Neural crest cell (in vitro differentiated cells): ENCODE measurements around the gene AGPAT3. TPM values are rescaled to one million over a fixed set of nuclear protein-coding genes. Genes with fewer than 3 reads are reported as not detected.

Experiments used
- DNase-seq: peaks from one replicate; pipeline ENCODE4 v3.0.0; 2021; ENCODE audit warnings: low read depth, mixed read lengths, low spot score
- H3K27ac Mint-ChIP-seq: one replicate; pipeline ENCODE4 v1.8.0; 2021; ENCODE audit warnings: mild to moderate bottlenecking, mixed read lengths; ENCODE audit not compliant: unreplicated experiment
- H3K27me3 Mint-ChIP-seq: 2 replicates; pipeline ENCODE4 v1.8.0; 2021; ENCODE audit warnings: low read depth, mild to moderate bottlenecking, mixed read lengths
- H3K36me3 Mint-ChIP-seq: 2 replicates; pipeline ENCODE4 v1.8.0; 2021; ENCODE audit warnings: low read depth, mild to moderate bottlenecking, mixed read lengths
- H3K4me1 Mint-ChIP-seq: 2 replicates; pipeline ENCODE4 v1.8.0; 2021; ENCODE audit warnings: mixed read lengths
- H3K4me3 Mint-ChIP-seq: one replicate; pipeline ENCODE4 v1.8.0; 2021; ENCODE audit warnings: mild to moderate bottlenecking, mixed read lengths
- H3K9me3 Mint-ChIP-seq: 2 replicates; pipeline ENCODE4 v1.8.0; 2021; ENCODE audit warnings: mixed read lengths
- CTCF ChIP-seq: fragments of 200-600 bp; sonication (generic); conservative IDR thresholded peaks from 2 replicates; pipeline ENCODE4 v1.5.0; 2021; ENCODE audit warnings: antibody characterized with exemption, mild to moderate bottlenecking
- total RNA-seq: library from RNA; stranded (reverse); gene quantifications from 2 replicates; pipeline ENCODE4 v1.2.1, GENCODE V29; 2021

The AGPAT3 gene
- total RNA-seq, 1 donor from 2014 or later: 37.3 TPM

DNA sequence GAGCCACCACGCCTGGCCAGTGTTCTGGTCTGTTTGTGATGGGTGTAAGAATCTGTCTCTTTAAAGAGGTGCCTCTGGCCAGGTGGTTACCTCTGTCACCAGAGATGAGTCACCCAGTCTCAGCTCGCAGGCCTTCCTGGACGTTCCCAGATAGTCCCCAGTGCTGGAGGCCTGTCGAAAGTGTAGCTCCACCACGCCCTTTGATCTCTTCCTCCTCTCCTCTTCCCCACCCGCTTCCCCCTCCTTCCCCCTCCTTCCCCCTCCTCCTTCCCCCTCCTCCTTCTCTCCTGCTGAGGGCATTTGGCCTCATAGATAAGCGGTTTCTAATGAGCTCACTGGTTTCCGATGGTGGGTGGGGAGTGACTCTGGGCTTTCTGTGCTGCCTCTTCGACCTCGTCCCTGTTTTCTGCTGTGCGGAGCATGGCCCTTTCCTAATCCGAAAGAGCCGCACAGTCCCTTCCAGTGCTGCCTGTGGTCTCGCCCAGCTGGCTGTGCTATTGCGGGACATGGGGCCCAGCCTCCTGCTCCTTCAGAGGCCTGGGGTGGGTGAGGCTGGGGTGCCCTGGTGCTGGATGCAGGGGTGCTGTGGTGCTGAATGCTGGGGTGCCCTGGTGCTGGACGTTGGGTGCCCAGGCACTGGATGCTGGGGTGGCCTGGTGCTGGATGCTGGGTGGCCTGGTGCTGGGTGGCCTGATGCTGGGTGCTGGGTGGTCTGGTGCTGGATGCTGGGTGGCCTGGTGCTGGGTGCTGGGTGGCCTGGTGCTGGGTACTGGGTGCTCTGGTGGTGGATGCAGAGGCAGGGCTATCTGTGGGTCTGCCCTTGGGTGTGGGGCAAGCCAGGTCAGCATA, 19.2 kb downstream of the AGPAT3 start:
- Mint-ChIP-seq H3K36me3 (no peaks in the 10 kb centered on the region), H3K4me1 (peaks cover 30% of the 10 kb centered on the region), H3K4me3 (peak overlapping the region; percentile 72), H3K27me3 (no peaks in the 10 kb centered on the region), H3K27ac (peak overlapping the region; percentile 98), H3K9me3 (no peaks in the 10 kb centered on the region)
- no peak for TF ChIP-seq CTCF
- DNase-seq: no peak

GRCh38 chr21:43884861-43885417, 19.9 kb downstream of the AGPAT3 start:
- TF ChIP-seq CTCF: no peak
- no peaks in the 10 kb centered on the region for H3K27me3 Mint-ChIP-seq
- no peak for DNase-seq
- no peaks in the 10 kb centered on the region for H3K9me3 Mint-ChIP-seq
- peaks cover 2% of the 10 kb centered on the region for H3K36me3 Mint-ChIP-seq
- H3K4me1 Mint-ChIP-seq: peaks cover 33% of the 10 kb centered on the region
- peak overlapping the region; percentile 72 for H3K4me3 Mint-ChIP-seq
- peak overlapping the region; percentile 98 for H3K27ac Mint-ChIP-seq

DNA sequence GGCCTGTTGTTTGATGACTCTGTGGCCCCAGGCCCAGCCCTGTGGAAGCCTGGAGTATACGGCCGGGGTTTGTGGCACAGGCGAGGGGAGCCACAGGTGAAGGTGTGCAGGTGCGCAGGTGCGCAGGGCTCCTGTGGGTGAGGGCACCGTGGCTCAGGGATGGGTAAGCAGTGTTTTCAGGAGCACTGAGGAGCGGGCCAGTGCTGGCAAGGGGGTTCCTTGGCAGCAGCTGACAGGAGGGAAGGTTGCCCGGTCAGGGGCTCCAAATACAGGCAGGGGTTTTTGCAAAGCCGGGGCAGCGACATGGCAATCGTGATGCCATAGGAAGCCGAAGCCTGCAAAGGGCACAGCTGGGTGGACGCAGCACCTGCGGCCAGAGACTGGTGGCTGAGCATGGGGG, 20.7 kb downstream of the AGPAT3 start:
- Mint-ChIP-seq H3K9me3 (no peaks in the 10 kb centered on the region), H3K36me3 (peaks cover 3% of the 10 kb centered on the region), H3K27me3 (no peaks in the 10 kb centered on the region), H3K4me1 (peaks cover 36% of the 10 kb centered on the region), H3K27ac (no peak overlapping the region), H3K4me3 (no peak overlapping the region)
- TF ChIP-seq CTCF: no peak
- no peak for DNase-seq

GRCh38 chr21:43886565-43886964, 21.5 kb downstream of the AGPAT3 start:
- no peaks in the 10 kb centered on the region for H3K27me3 Mint-ChIP-seq
- peaks cover 36% of the 10 kb centered on the region for H3K4me1 Mint-ChIP-seq
- no peak overlapping the region for H3K4me3 Mint-ChIP-seq
- no peak for TF ChIP-seq CTCF
- no peak overlapping the region for H3K27ac Mint-ChIP-seq
- DNase-seq: no peak
- H3K36me3 Mint-ChIP-seq: peaks cover 7% of the 10 kb centered on the region
- H3K9me3 Mint-ChIP-seq: peaks cover under 1% of the 10 kb centered on the region

DNA sequence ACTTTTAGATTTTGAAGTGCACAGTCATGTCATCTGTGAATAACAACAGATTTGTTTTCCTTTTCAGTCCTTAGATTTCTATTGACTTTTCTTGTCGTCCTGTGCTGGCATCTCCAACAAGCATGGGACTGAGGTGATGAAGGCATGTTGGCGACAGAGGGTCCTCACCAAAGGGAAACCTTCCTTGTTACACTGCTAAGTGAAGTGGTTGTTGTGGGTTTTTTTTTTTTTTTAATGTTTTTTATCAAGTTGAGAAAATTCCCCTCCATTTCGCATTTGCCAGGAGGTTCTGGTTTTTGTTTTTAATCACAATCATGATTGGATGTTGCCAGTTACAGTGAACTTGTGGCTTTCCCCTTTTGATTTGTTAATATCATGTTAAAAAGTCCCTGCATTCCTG, 24.0 kb downstream of the AGPAT3 start:
- H3K4me3 Mint-ChIP-seq: no peak overlapping the region
- no peaks in the 10 kb centered on the region for H3K27me3 Mint-ChIP-seq
- H3K9me3 Mint-ChIP-seq: peaks cover 5% of the 10 kb centered on the region
- H3K27ac Mint-ChIP-seq: no peak overlapping the region
- peaks cover 34% of the 10 kb centered on the region for H3K4me1 Mint-ChIP-seq
- TF ChIP-seq CTCF: no peak
- no peak for DNase-seq
- peaks cover 19% of the 10 kb centered on the region for H3K36me3 Mint-ChIP-seq
